Adrenal gland (tissue), 5 donors: Measurements from ENCODE around the gene ANGEL1.

ENCODE experiments used
- CTCF ChIP-seq, 6 experiments: fragments of 450-650 bp in 4 of 6; fragments of 200-600 bp in 2 of 6; sonication (generic) in 1 of 6; IDR thresholded peaks; 1 replicate in 5 of 6; 2 replicates in 1 of 6; pipeline versions ENCODE4 v1.5.1 to v1.8.0; 2016 to 2021; ENCODE audit warnings: antibody characterized with exemption in 6 of 6, mild to moderate bottlenecking in 2 of 6, moderate library complexity in 1 of 6
- POLR2A ChIP-seq, 2 donors: fragments of 450-650 bp; IDR thresholded peaks; one replicate each; pipeline ENCODE4 v1.6.1; 2017; ENCODE audit warnings: antibody characterized with exemption in 2 of 2, mild to moderate bottlenecking in 2 of 2, moderate library complexity in 1 of 2
- donor health status: DM: no; HTN: no; CAD: no.

GRCh38 chr14:76777721-76778120 lies 35.0 kb downstream of the ANGEL1 start:
- no peak for TF ChIP-seq CTCF (IDR thresholded peaks at IDR 0.05)
- no peak for TF ChIP-seq POLR2A (IDR thresholded peaks at IDR 0.05)
